Endothelial cell of umbilical vein (primary cell): ENCODE results near the gene APOO.
"Not testable (repeated sequence)": the region's sequence is repeated elsewhere in the genome, so short reads cannot be mapped to it uniquely, and the experiment has no call there.

Experiments
- CTCF ChIP-seq, 2 donors: IDR thresholded peaks; 1 replicate in 1 of 2; 2 replicates in 1 of 2; pipeline ENCODE4 v1.5.1; 2011; ENCODE audit warnings: low read length in 2 of 2, mild to moderate bottlenecking in 2 of 2, moderate library complexity in 2 of 2, control low read depth in 1 of 2, inconsistent platforms in 1 of 2, low read depth in 1 of 2; ENCODE audit not compliant: insufficient read depth in 1 of 2; ENCODE audit errors: extremely low read depth in 1 of 2
- EZH2 ChIP-seq: IDR thresholded peaks from 2 replicates; pipeline ENCODE4 v1.6.1; 2012; ENCODE audit warnings: borderline replicate concordance, low read depth, mild to moderate bottlenecking, moderate library complexity, low read length, inconsistent platforms; ENCODE audit not compliant: severe bottlenecking
- JUN ChIP-seq: IDR thresholded peaks from 2 replicates; pipeline ENCODE4 v1.6.1; 2011; ENCODE audit warnings: borderline replicate concordance, low read depth; ENCODE audit not compliant: insufficient read length, insufficient read depth
- MAX ChIP-seq: IDR thresholded peaks from 2 replicates; pipeline ENCODE4 v1.6.1; 2011; ENCODE audit not compliant: insufficient read depth, insufficient read length
- MYC ChIP-seq: IDR thresholded peaks from one replicate; pipeline ENCODE4 v1.6.1; 2011; ENCODE audit warnings: mild to moderate bottlenecking, low read depth, low read length
- POLR2A ChIP-seq: IDR thresholded peaks from 2 replicates; pipeline ENCODE4 v1.6.1; 2012; ENCODE audit warnings: low read depth, mild to moderate bottlenecking, control low read depth, low read length
- POLR2AphosphoS5 ChIP-seq: IDR thresholded peaks from 2 replicates; pipeline ENCODE4 v1.6.1; 2012; ENCODE audit warnings: low read depth, mild to moderate bottlenecking, control low read depth, low read length, moderate library complexity; ENCODE audit not compliant: insufficient read depth

DNA sequence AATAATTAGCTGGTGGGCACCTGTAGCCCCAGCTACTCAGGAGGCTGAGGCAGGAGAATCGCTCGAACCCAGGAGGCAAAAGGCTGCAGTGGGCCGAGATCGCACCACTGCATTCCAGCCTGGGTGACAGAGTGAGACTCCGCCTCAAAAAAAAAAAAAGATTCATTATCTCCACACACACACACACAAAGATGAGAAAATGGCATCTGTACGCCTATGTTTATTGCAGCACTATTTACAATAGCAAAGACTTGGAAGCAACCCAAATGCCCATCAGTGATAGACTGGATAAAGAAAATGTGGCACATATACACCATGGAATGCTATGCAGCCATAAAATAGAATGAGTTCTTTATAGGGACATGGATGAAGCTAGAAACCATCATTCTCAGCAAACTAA lies 12.7 kb downstream of the APOO start:
- not testable (repeated sequence) for TF ChIP-seq CTCF (IDR thresholded peaks at IDR 0.05; ENCODE audit: extremely low read depth in 1 of 2, insufficient read depth in 1 of 2, low read depth in 1 of 2, low read length in 2 of 2); POLR2A; EZH2; MYC; JUN; POLR2AphosphoS5; MAX
